Esophagus squamous epithelium (tissue), 4 donors: ENCODE data around the gene CCDC28B.

Experiments
- POLR2A ChIP-seq, 4 donors: fragments of 450-650 bp; IDR thresholded peaks; one replicate each; pipeline ENCODE4 v1.6.1; 2017; ENCODE audit warnings: antibody characterized with exemption in 4 of 4, mild to moderate bottlenecking in 4 of 4, moderate library complexity in 3 of 4
- TF ChIP-seq, protein P1 (sequence below), 6 experiments: fragments of 450-650 bp in 4 of 6; fragments of 200-600 bp in 2 of 6; sonication (generic) in 2 of 6; IDR thresholded peaks; one replicate each; pipeline ENCODE4 v1.5.1; 2016 to 2019; ENCODE audit warnings: antibody characterized with exemption in 6 of 6, mild to moderate bottlenecking in 4 of 6, moderate library complexity in 4 of 6

DNA sequence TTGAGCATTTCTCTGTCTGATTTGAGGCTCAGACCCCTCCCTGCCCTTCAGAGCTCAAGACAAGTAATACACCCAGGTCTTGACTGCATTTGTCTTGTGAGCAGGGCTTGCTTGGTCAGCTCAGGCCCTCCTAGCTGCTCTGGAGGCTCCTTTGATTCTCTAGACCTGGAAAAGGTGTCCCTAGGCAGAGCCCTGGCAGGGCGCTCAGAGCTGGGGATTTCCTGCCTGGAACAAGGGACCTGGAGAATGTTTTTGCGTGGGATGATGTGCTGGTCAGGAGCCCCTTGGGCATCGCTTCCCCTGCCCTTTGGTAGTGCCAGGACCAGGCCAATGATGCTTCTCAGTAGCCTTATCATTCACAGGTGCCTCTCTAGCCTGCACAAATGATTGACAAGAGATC lies 4.9 kb upstream of the CCDC28B start:
- TF ChIP-seq, protein P1, sequence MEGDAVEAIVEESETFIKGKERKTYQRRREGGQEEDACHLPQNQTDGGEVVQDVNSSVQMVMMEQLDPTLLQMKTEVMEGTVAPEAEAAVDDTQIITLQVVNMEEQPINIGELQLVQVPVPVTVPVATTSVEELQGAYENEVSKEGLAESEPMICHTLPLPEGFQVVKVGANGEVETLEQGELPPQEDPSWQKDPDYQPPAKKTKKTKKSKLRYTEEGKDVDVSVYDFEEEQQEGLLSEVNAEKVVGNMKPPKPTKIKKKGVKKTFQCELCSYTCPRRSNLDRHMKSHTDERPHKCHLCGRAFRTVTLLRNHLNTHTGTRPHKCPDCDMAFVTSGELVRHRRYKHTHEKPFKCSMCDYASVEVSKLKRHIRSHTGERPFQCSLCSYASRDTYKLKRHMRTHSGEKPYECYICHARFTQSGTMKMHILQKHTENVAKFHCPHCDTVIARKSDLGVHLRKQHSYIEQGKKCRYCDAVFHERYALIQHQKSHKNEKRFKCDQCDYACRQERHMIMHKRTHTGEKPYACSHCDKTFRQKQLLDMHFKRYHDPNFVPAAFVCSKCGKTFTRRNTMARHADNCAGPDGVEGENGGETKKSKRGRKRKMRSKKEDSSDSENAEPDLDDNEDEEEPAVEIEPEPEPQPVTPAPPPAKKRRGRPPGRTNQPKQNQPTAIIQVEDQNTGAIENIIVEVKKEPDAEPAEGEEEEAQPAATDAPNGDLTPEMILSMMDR (IDR thresholded peaks at IDR 0.05), result no peak
- no peak for TF ChIP-seq POLR2A (IDR thresholded peaks at IDR 0.05)
